NCI-H1436 (cell line): Measurements from ENCODE around the gene SEC14L5.
"Not testable (repeated sequence)": the region's sequence is repeated elsewhere in the genome, so short reads cannot be mapped to it uniquely, and the experiment has no call there.

ENCODE experiments used
- DNase-seq: peaks from one replicate; lab custom pipeline; 2025; lab: John Stamatoyannopoulos, UW

SEC14L5 gene

DNA sequence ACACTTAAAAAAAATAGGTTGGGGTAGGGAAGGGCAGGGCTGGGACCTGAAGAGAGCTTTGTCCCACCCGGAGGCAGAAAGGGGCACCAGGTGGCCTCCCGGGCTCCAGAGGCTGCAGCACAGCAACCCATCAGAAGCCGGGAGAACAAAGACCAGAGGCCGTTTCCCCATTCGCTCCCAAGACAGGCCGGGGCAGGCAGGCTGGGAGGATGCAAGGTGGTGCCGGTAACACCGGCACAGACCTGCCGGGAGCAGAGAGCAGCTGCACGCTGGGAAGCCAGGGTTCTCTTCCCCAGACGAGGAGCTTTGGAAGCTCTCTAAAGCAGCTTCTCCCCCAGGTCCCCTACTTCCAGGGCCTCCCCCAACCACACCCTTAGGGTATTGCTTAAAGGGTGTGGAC, 26.7 kb upstream of the SEC14L5 start:
- DNase-seq: no peak

DNA sequence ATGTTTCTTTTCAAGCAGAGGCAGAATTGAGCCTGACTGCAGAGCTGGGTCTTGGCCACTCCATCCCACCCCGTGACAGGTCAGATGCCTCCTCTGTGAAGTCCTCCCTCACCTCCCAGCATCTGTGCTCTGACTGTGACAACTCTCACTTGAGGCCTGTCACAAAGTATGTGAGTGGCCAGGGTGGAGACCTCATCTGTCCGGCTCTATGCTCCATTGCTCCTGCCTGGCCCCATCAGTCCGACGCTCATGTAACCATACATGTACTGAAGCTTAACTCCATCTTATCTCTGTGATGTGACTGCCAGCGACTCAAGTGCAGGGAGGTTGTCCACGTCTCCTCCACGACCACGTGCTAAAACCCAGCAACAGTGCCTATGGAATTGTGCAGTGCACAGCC, 24.7 kb upstream of the SEC14L5 start:
- DNase-seq: no peak

DNA sequence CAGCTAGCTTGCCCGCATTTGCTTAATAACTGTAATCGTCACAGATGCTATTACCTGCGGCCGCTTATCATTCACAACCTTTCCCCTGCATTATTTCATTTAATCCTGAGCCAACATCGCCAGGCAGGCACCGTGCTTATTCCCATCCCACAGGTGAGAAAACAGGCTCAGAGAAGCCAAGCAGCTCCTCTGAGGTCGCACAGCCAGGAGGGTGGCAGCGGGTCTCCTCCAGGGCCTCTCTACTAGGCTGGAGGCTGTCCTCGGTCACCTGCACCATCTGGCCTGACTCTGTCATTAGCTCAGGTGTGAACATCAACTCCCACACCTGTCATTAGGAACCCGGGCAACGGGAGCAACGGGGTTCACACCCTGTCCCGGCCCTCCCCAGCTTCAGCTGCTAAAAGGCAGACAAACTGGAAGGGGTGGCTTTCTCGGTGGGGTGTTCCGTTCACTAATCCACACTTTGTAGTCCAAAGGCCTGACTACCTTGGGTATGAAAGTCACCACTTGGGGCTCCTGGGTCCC, 24.2 kb upstream of the SEC14L5 start:
- DNase-seq: no peak

DNA sequence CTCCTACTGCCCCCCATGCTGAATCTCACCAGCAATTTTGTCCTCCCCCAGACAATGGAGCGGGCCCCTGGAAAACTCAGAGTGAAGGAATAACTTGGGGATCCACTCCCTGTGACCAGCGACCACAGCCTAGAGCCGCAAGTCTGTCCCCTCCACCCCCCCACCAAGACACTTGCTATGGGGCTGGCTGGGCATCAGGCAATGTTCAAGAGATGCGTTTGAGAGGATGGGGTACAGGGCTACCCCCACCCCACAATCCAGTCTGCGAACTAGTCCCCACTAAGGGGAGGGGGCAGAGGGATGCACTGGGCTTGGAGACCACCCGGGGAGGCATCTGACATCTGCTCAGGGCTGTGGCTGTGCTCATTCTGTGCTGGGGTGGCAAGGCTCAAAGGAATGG, 23.5 kb upstream of the SEC14L5 start:
- DNase-seq: no peak

DNA sequence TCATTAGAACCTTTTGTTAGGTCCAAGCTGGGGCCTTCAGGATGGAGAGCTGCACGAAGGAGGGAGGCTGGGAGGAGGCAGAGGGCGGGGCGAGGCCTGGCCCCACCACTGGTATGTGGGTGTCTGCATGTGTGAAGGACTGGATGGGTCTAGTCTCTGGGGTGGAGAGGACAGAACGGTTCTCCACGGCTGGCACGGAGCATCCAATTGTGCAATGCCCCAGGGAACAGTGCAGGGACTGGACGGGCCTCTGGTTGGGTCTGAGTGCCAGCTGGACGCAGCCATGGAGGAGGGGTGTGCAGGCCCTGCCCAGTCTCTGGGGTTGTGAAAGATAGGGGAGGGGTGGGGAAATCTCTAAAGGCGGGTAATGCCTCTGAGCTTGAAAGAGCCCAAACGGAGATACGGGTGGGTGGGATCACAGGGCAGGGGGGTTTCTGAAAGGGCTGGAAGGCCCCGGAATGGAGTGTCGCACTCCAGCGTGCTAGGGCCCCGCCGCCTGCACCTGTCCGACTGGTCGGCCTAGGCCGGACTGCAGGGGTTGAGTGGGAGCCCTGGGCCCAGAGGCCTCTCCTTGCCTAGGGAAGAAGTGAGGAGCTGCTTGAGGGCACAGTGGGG, 22.8 kb upstream of the SEC14L5 start:
- DNase-seq: no peak

DNA sequence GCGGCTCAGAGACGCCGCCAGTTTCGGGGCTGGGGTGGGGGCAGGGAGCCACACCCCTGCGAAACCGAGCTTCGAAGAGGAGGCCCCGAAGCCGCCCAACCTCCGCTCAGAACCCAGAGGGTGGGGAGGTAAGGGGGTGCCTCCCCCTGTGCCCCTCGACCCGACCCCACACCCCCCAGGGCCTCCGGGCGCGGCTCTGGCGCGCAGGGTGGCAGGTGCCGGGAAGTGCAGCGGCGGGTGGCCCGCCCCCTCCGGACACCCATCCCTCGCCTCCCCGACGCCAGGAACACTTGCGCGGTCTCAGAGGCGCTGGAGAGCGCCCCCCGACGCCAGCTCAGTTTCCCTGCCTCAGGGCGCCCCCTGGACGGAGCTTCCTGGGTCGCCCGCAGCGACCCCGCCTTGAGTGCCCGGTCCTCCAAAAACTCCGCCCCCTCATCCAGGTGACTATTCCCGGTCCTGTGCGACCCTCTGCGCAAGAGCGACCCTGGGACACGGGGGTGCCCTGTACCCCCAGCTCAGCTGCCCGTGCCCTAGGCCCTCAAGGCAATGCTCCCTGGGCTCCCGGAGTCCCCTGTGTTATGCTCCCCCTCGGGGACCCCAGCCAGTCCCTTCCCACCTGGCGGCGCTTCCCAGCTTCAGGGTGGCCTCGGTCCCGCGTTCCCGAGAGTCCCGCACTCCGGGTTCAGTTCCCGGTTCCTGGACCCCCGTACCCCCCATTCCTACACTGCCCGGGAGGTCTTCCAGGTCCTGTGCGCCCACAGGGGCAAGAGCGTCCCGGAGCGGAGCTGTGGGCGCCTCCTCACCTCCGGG, 21.7 kb upstream of the SEC14L5 start:
- DNase-seq: peak; percentile 8

DNA sequence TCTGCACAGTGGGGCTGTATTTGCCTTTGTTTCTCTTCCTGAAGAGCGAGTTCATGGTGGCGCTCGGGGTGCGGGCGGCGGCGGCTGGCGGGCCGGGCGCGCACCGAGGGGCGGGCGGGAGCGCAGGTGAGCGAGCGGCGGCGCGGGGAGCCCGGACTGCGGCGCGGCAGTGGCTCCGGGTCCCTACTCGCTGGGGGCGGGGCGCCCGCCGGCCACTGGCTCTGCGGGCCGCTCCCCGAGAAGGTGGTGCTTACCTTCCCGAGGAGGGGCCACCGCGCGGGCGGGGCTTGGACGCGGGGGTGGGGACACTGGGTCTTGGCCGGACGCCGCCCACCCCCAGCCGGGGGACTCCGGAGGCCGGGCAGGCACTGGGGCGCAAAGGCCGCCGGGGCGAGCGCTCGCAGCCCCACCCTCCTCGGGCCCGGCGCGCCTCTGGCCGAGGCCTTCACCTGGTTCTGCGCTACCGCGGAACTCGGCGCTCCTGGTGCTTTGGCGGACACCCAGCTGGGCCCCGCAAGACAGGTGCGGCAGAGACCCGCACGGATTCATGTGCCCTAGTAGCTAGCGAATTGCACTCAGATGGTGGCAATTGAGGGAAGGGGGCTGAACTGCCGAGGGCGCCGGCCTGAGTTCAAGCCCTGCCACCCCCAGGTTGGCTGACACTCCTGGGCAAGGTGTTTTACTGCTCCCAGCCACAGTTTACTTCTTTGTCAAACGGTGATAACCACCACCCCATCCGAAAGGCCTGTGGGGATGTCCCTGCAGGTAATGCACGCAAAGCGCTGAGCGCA, 20.9 kb upstream of the SEC14L5 start, which contains the start of gene PPL:
TSS of gene PPL (minus strand) at position 158 of the 791 bp plus-strand sequence. CDS start at position 55, 103 bp downstream.
- peak; percentile 66 for DNase-seq

DNA sequence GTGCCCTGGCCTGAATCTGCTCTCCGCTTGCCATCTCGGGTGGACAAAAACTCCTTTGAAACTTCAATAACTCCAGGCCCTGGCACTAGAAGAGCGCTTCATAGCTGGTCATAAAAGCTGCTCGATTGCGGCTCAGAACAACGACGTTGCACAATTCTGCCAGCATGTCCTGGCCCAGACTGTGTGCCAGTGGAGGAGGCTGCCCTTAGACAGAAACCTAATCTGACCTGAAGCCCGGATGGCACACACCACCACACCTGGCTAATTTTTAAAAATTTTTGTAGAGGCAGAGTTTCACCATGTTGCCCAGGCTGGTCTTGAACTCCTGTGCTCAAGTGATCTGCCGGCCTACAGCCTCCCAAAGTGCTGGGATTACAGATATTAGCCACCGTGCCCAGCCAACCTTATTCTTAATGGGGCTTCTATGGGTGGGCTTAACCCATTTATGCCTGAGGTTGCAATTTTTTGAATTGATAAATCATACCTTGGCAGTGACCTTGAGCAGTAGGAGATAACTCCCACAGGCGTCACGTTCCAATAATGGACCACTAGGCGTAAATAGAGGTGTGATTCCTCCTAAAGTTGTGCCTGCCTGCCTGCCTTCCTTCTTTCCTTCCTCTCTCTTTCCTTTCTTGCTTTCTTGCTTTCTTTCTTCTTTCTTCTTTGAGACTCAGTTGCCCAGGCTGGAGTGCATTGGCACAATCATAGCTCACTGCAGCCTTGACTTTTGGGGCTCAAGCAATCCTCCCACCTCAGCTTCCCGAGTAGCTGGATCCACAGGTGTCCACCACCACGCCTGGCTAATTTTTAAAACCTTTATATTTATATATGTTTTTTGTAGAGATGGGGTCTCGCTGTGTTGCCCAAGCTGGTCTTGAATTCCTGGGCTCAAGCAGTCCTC, 20.1 kb upstream of the SEC14L5 start:
- DNase-seq: no peak

DNA sequence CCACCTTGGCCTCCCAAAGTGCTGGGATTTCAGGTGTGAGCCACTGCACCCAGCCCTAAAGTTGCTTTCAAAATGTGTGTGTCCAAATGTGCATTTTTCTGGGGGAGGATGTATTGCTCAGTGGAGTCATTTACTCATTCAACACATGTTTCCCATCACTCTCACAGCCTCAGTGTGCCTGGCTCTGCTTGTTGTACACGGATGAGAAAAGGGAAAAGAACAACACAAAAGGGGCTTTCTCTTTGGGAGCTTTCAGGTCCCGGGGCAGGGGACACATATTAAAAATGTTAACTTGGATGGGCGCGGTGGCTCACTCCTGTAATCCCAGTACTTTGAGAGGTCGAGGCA, 19.5 kb upstream of the SEC14L5 start:
- DNase-seq: no peak

DNA sequence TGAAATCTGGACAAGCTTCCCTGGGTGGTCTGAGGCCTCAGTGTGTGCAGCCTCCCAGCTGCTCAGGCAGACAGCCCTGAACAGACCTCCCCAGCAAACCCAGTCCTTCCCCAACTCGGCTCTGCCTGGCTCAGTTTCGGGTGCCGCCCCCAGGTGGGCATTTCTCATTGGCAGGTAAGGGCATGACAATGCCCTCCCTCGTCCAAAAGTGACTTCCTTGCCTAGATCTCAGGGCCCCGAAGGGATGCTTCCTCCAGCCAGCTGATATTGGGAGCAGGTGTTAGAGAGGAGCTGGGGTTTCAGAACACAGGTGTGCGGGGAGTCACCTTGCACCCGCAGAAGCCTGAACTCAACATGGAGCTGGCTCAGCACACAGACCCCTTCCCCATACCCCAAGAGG, 17.4 kb upstream of the SEC14L5 start:
- no peak for DNase-seq

DNA sequence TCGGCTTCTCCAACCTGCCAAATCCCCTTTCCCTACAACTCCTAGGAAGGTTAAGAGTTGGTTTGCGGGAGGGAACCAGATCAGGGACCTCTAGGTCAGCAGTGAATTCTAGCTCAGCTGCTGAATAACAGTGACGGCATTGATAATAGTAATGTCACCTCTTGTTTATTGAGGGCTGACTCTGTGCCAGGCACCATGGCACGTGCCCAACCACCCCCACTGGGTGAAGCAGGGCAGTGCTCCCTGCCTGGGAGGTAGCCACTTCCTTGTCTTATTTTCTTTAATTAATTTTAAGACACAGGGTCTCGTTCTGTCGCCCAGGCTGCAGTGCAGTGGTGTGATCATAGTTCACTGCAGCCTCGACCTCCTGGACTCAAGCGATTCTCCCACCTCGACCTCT, 15.6 kb upstream of the SEC14L5 start:
- DNase-seq: no peak

DNA sequence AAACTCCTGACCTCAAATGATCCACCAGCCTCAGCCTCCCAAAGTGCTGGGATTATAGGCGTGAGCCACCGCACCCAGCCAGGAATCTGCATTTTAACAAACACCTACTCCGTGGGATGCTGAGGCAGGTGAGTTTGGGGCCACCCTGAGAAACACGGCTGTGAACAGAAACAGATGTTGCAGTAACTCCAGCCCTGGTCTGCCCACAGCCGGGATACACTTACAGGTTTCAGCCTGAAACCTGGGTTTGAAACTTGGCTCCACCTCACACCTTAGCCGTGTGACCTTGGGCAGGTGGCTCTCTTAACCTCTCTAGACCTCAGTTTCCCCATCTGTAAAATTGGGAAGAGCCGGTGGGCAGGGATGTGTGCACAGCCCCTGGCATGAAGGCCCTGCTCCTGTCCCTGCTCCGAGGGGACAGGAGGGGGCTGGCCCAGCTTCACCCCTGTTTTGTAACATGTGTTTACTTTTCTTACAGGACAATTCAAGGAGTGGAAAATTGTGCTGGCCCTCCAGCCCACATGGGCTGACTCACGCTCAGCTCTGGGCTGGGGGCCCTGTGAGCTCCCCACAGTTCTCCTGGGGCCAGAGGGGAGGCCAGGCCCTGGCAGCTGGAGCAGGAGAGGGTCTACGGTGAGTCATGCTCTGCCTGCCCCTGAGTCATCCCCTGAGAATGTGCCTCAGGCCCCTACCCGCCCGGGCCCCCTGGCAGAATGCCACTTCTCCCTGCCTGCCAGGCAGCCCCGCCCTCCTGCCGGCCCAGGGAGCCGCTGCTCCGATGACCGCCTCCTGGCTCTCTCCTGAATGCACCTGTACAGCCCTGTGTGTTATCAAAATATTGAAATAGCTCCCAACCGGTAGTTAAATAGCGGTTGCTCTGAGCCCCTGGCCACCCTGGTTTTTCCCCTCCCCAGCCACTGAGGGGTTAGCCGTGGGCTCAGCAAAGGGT, 13.5 kb upstream of the SEC14L5 start:
- DNase-seq: peak; percentile 66

DNA sequence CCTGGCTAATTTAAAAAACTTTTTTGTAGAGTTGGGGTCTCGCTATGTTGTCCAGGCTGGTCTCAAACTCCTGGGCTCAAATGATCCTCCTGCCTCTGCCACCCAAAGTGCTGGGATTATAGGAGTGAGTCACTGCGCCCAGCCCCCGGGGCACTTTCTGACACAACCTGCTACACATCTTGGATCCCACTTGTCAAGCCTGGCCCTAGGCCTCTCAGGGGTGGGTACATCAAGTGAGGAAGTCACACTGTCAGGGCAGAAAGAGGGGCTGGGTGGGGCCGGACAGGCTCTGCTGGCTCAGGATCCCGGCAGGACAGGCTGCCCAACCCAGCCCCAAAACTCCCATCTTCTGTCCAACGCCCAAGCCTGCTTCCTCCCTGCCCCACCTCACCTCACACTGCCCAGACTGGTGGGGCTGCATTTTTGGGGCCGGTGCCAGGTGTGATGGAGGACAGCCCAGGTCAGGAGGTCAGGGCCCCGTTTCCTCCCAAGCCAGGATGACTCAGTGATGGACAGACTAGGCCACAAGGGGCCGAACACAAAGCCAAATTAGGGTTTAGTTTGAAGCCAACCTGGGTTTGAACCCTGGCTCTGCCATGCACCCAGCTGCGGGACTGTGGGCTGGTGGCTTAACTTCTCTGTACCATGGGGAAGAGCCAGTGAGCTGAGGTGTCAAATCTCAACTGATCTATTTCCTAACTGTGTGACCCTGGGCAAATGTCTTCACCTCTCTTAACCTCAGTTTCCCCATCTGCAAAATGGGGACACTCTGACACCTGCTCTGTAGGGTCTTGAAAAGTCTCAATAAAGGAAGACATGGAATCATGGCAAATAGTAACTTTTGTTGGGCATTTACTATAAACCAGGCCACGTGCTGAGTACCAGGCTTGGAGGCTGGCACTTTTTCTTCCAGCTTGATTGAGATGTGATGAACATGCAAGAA, 12.3 kb upstream of the SEC14L5 start:
- DNase-seq: no peak

DNA sequence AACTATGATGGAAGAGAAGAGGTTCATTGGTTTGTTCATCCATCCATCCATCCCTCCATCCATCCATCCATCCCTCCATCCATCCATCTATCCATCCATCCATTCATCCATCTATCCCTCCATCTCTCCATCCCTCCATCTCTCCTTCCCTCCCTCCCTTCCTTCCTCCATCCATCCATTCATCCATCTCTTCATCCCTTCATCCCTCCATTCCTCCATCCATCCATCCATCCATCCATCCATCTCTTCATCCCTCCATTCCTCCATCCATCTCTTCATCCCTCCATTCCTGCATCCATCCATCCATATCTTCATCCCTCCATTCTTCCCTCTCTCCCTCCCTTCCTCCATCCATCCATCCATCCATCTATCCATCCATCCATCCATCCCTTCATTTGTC, 11.2 kb upstream of the SEC14L5 start:
- no peak for DNase-seq

DNA sequence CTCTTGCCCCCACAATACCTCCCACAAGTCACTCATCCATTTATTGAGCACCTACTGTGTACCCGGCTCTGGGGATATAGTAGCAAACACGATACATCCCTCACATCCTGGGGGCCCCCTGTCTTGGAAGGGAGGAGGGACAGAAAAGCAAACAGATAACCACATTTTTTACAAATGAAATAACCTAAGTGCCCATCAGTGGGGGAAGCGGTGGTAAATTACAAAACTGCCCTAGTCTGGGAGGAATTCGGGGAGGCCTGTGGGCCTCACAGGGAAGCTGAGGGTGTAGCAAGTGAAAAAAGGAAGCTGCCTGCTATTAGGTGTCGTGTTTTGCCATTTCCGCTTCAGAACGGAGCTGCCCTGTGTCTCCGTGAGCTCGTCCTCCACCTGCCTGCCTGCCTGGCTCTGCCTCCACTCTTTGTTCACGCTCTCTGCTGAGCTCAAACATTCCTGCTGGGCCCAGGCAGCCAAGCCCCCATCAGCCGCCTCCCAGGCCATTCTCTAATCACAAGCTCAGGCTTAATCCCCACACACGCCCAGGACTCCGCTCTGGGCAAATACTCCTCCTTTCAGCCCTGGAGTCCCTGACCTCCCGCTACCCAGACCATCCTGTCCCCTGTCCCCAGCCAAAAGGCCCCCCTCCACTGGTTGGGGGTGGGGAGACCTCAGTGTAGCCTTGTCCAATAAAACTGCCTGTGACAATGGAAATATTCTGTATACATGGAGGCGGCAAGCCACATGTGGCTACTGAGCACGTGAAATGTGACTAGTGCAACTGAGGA, 10.2 kb upstream of the SEC14L5 start:
- no peak for DNase-seq

DNA sequence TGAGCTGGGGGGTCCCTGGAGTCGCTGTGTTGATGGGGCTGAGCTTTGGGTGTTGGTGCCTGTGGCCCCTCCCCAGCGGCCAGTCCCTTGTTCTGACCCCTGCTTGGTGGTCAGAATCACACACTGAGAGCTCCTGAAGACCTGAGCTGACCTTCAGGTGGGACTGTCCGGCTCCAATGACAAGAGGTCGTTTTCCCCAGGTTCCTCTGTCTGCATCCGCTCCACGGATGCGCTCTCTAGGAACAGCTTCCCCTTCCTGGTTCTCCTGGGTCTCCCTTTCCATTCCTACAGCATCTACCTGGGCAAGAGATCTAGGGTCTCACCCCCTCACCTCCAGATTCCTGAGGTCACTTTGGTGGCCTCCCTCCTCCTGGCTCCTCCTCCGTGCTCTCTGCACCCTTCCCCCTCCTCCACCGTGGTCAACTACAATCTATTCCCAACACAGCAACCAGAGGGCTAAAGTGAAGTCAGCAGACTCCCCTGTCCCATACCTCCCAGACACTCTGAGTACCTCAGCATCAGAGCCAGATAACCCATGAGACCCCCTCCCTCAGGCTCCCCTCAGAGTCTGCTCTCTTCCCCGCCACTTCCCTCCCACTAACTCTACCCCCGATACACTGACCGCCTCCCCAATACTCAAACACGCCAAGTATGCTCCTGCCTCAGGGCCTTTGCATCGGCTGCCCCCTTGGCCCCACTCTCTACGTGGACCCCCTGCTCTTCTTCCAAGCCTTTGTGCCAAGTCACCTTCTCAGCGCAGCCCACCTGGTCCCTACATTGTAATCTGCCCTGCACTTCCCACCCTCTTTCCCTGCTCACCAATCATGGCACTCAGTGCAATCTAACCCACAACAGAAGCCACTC, 9.0 kb upstream of the SEC14L5 start:
- no peak for DNase-seq

DNA sequence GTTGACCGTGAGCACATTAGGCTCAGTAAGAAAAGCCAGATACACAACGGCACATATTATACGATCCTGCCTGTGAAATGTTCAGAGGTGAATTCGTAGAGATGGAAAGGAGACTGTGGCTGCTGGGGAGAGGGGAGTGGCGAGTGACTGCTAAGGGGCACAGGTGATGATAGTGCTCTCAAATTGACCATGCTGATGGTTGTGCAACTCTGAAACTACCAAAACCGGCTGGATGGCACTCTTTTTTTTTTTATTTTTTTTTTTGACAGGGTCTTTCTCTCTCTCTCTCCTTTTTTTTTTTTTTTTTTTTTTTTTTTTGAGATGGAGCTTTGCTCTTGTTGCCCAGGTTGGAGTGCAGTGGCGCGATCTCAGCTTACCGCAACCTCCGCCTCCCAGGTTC, 8.1 kb upstream of the SEC14L5 start:
- no peak for DNase-seq

DNA sequence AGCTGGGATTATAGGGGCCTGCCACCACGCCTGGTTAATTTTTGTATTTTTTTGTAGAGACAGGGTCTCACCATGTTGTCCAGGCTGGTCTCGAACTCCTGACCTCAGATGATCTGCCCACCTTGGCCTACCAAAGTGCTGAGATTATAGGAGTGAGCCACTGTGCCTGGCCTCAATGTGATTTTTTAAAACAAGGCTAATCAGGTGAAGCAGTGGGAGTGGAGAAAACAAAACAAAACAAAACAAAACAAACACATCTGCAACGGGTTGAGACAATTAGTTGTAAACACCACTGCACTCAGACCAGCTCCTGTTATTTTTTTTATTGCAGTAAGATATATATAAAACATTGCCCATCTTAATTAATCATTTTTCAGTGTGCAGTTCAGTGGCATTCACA, 6.5 kb upstream of the SEC14L5 start:
- not testable (repeated sequence) for DNase-seq
